H1 (cell line): ENCODE measurements around the gene EGFR. TPM values are rescaled to one million over a fixed set of nuclear protein-coding genes. Genes with fewer than 3 reads are reported as not detected.

ENCODE experiments used
- CTCF ChIA-PET: fragments of 300-600 bp; sonication (Branson Sonifier 250); formaldehyde crosslinking; loops from one replicate; lab custom pipeline; 2021; ENCODE audit not compliant: partially characterized antibody; lab: Charles Lee
- POLR2A ChIA-PET: fragments of 300-600 bp; sonication (Branson Sonifier 250); formaldehyde crosslinking; loops from one replicate; lab custom pipeline; 2021; ENCODE audit warnings: inconsistent platforms; ENCODE audit not compliant: partially characterized antibody; lab: Charles Lee
- DNase-seq, 2 experiments: peaks; one replicate each; pipeline versions ENCODE4 v3.0.0 to v3.0.0-alpha.2; 2010 to 2022; ENCODE audit warnings: low spot score in 2 of 2, low read depth in 1 of 2, mixed read lengths in 1 of 2
- FAIRE-seq: peaks from 2 replicates; lab custom pipeline; 2011; peaks lifted over from hg19 to GRCh38; lab: Jason Lieb, UNC
- H2AFZ ChIP-seq: 2 replicates; pipeline ENCODE4 v1.8.1; 2012; ENCODE audit warnings: low read length, inconsistent platforms
- H2AK5ac ChIP-seq: 2 replicates; pipeline ENCODE4 v1.6.1; 2013; ENCODE audit warnings: low read depth, low read length
- H2BK120ac ChIP-seq: replicated peaks from 2 replicates; pipeline ENCODE3; 2013; ENCODE audit warnings: low read depth, low read length, inconsistent platforms
- H2BK12ac ChIP-seq: 2 replicates; pipeline ENCODE4 v1.6.1; 2013; ENCODE audit warnings: low read depth, low read length
- H2BK15ac ChIP-seq: 2 replicates; pipeline ENCODE4 v1.6.1; 2013; ENCODE audit warnings: low read length
- H2BK20ac ChIP-seq: 2 replicates; pipeline ENCODE4 v1.6.1; 2013; ENCODE audit warnings: low read length
- H2BK5ac ChIP-seq: 2 replicates; pipeline ENCODE4 v1.6.1; 2013; ENCODE audit warnings: low read depth, low read length
- H3K14ac ChIP-seq: 2 replicates; pipeline ENCODE4 v1.6.1; 2013; ENCODE audit warnings: inconsistent platforms; ENCODE audit not compliant: insufficient read length
- H3K18ac ChIP-seq: 2 replicates; pipeline ENCODE4 v1.6.1; 2013; ENCODE audit warnings: low read length; ENCODE audit errors: extremely low read depth
- H3K23ac ChIP-seq: 2 replicates; pipeline ENCODE4 v1.6.1; 2013; ENCODE audit warnings: inconsistent platforms; ENCODE audit not compliant: insufficient read length
- H3K23me2 ChIP-seq: 2 replicates; pipeline ENCODE4 v1.6.1; 2013; ENCODE audit warnings: low read depth, low read length
- H3K27ac ChIP-seq: 2 replicates; pipeline ENCODE4 v1.6.1; 2011; ENCODE audit warnings: low read depth, low read length, inconsistent platforms
- H3K27me3 ChIP-seq, 4 experiments: replicated peaks in 1 of 4; 1 replicate in 1 of 4; 2 replicates in 3 of 4; pipeline versions ENCODE4 v1.6.1 to v1.8.1; 2011 to 2013; ENCODE audit warnings: low read length in 3 of 4, mild to moderate bottlenecking in 3 of 4, inconsistent platforms in 2 of 4, mixed read lengths in 2 of 4, moderate library complexity in 1 of 4; ENCODE audit not compliant: control insufficient read depth in 3 of 4, insufficient read depth in 3 of 4; ENCODE audit errors: extremely low read depth in 1 of 4
- H3K36me3 ChIP-seq, 4 experiments: 2 replicates each; pipeline versions ENCODE4 v1.6.1 to v1.8.1; 2011 to 2013; ENCODE audit warnings: mild to moderate bottlenecking in 4 of 4, low read length in 3 of 4, moderate library complexity in 2 of 4, control low read depth in 1 of 4, inconsistent platforms in 1 of 4; ENCODE audit not compliant: insufficient read depth in 4 of 4, control insufficient read depth in 2 of 4
- H3K4ac ChIP-seq: replicated peaks from 2 replicates; pipeline ENCODE3; 2013; ENCODE audit warnings: low read length, low read depth, mixed read lengths, inconsistent platforms; ENCODE audit not compliant: insufficient read length
- H3K4me1 ChIP-seq, 4 experiments: replicated peaks in 1 of 4; 1 replicate in 1 of 4; 2 replicates in 3 of 4; pipeline versions ENCODE4 v1.6.1 to v1.8.1; 2011 to 2013; ENCODE audit warnings: low read length in 3 of 4, inconsistent platforms in 2 of 4, mixed read lengths in 1 of 4; ENCODE audit not compliant: insufficient read depth in 4 of 4, control insufficient read depth in 3 of 4
- H3K4me2 ChIP-seq, 2 experiments: 2 replicates each; pipeline versions ENCODE4 v1.6.1 to v1.8.1; 2011 to 2013; ENCODE audit warnings: low read depth in 2 of 2, low read length in 2 of 2, control low read depth in 1 of 2, inconsistent platforms in 1 of 2, mild to moderate bottlenecking in 1 of 2; ENCODE audit not compliant: insufficient read depth in 1 of 2
- H3K4me3 ChIP-seq, 4 experiments: fragments of 200-600, 300-600 bp in 1 of 4; sonication (generic), shearing (Covaris generic), sonication (Bioruptor Twin) in 1 of 4; 2 replicates each; pipeline versions ENCODE4 v1.5.1 to v1.8.1; 2011 to 2016; ENCODE audit warnings: low read length in 4 of 4, low read depth in 3 of 4, control low read depth in 2 of 4, inconsistent platforms in 2 of 4, mild to moderate bottlenecking in 2 of 4, mixed read lengths in 1 of 4, moderate library complexity in 1 of 4; ENCODE audit not compliant: insufficient read depth in 2 of 4; ENCODE audit errors: extremely low read depth in 1 of 4
- H3K56ac ChIP-seq: replicated peaks from 2 replicates; pipeline ENCODE3; 2013; ENCODE audit warnings: low read depth, mild to moderate bottlenecking, mixed read lengths, low read length, inconsistent platforms; ENCODE audit not compliant: insufficient read length
- H3K79me1 ChIP-seq: 2 replicates; pipeline ENCODE4 v1.6.1; 2013; ENCODE audit warnings: low read depth, low read length, control low read depth
- H3K79me2 ChIP-seq, 2 experiments: 2 replicates each; pipeline versions ENCODE4 v1.6.1 to v1.8.1; 2012 to 2013; ENCODE audit warnings: low read length in 2 of 2, mild to moderate bottlenecking in 2 of 2, inconsistent platforms in 1 of 2; ENCODE audit not compliant: insufficient read depth in 2 of 2, control insufficient read depth in 1 of 2
- H3K9ac ChIP-seq, 4 experiments: replicated peaks in 1 of 4; 1 replicate in 1 of 4; 2 replicates in 3 of 4; pipeline versions ENCODE4 v1.6.1 to v1.8.1; 2011 to 2013; ENCODE audit warnings: low read depth in 3 of 4, low read length in 3 of 4, control low read depth in 2 of 4, mild to moderate bottlenecking in 2 of 4, moderate library complexity in 2 of 4, inconsistent platforms in 1 of 4; ENCODE audit errors: extremely low read depth in 1 of 4
- H3K9me3 ChIP-seq, 2 experiments: 2 replicates each; pipeline versions ENCODE4 v1.6.1 to v1.8.1; 2012 to 2013; ENCODE audit warnings: mild to moderate bottlenecking in 2 of 2, moderate library complexity in 2 of 2, control low read depth in 1 of 2, inconsistent platforms in 1 of 2, low read depth in 1 of 2, low read length in 1 of 2, mixed read lengths in 1 of 2; ENCODE audit not compliant: insufficient read depth in 2 of 2
- H4K20me1 ChIP-seq, 2 experiments: replicated peaks in 1 of 2; 2 replicates each; pipeline versions ENCODE3 to v1.8.1; 2011 to 2013; ENCODE audit warnings: inconsistent platforms in 2 of 2, low read length in 2 of 2, mild to moderate bottlenecking in 1 of 2; ENCODE audit not compliant: insufficient read depth in 2 of 2, control insufficient read depth in 1 of 2
- H4K5ac ChIP-seq: 2 replicates; pipeline ENCODE4 v1.6.1; 2013; ENCODE audit warnings: low read length, low read depth, mixed read lengths, inconsistent platforms; ENCODE audit not compliant: insufficient read length
- H4K8ac ChIP-seq: 2 replicates; pipeline ENCODE4 v1.8.0; 2013; ENCODE audit warnings: mild to moderate bottlenecking, moderate library complexity, low read length, inconsistent platforms; ENCODE audit not compliant: insufficient read depth; ENCODE audit errors: extremely low read depth
- H4K91ac ChIP-seq: replicated peaks from 2 replicates; pipeline ENCODE3; 2013; ENCODE audit warnings: low read length, mixed read lengths, inconsistent platforms; ENCODE audit not compliant: insufficient read length
- BCL11A ChIP-seq, 2 experiments: IDR thresholded peaks; one replicate each; pipeline ENCODE4 v1.6.1; 2011; ENCODE audit warnings: low read depth in 2 of 2, low read length in 2 of 2, mild to moderate bottlenecking in 2 of 2
- CTBP2 ChIP-seq: IDR thresholded peaks from 2 replicates; pipeline ENCODE4 v1.7.0; 2011; ENCODE audit warnings: borderline replicate concordance, mild to moderate bottlenecking, moderate library complexity, mixed read lengths, low read length; ENCODE audit not compliant: insufficient read depth, insufficient read length
- CTCF ChIP-seq, 3 experiments: IDR thresholded peaks; 1 replicate in 2 of 3; 2 replicates in 1 of 3; pipeline versions ENCODE4 v1.5.1 to v1.6.1; 2011; ENCODE audit warnings: low read length in 3 of 3, mild to moderate bottlenecking in 3 of 3, inconsistent platforms in 2 of 3, low read depth in 1 of 3, moderate library complexity in 1 of 3; ENCODE audit not compliant: insufficient read depth in 1 of 3; ENCODE audit errors: control extremely low read depth in 1 of 3
- EP300 ChIP-seq, 2 experiments: IDR thresholded peaks; 1 replicate in 1 of 2; 2 replicates in 1 of 2; pipeline ENCODE4 v1.6.1; 2011 to 2012; ENCODE audit warnings: low read depth in 2 of 2, low read length in 2 of 2, mild to moderate bottlenecking in 2 of 2, borderline replicate concordance in 1 of 2, inconsistent platforms in 1 of 2, moderate library complexity in 1 of 2
- KDM1A ChIP-seq: fragments of 200-600, 300-600 bp; sonication (generic); IDR thresholded peaks from 2 replicates; pipeline ENCODE4 v1.7.1; 2016; ENCODE audit warnings: mild to moderate bottlenecking, low read length, borderline replicate concordance
- POLR2AphosphoS5 ChIP-seq: IDR thresholded peaks from 2 replicates; pipeline ENCODE4 v1.6.1; 2011; ENCODE audit warnings: low read depth, low read length
- RXRA ChIP-seq: IDR thresholded peaks from 2 replicates; pipeline ENCODE4 v1.6.1; 2011; ENCODE audit warnings: low read depth, mild to moderate bottlenecking, low read length, moderate library complexity; ENCODE audit not compliant: insufficient read depth
- SUZ12 ChIP-seq: fragments of 200-600 bp; sonication (generic); IDR thresholded peaks from 2 replicates; pipeline ENCODE4 v1.6.1; 2012; ENCODE audit warnings: mild to moderate bottlenecking, inconsistent platforms, low read length, moderate library complexity, mixed read lengths
- TAF1 ChIP-seq: IDR thresholded peaks from 2 replicates; pipeline ENCODE4 v1.6.1; 2011; ENCODE audit warnings: mild to moderate bottlenecking, low read depth, low read length
- USF2 ChIP-seq: IDR thresholded peaks from 2 replicates; pipeline ENCODE4 v1.6.1; 2011; ENCODE audit warnings: low read length, improper control_type of control experiment
- WGBS, 2 experiments: shearing (Covaris generic) in 1 of 2; methylation state at CpG; one replicate each; pipeline versions ENCODE4 v1.1.6 to v1.1.7; 2013 to 2015; ENCODE audit warnings: low lambda C conversion rate in 2 of 2, mixed read lengths in 2 of 2, inconsistent platforms in 1 of 2, low coverage in 1 of 2, missing lambda C conversion rate in 1 of 2; ENCODE audit not compliant: insufficient replicate concordance in 2 of 2, insufficient coverage in 1 of 2, insufficient read length in 1 of 2; ENCODE audit errors: extremely low coverage in 1 of 2, missing lambda C conversion rate in 1 of 2; 5-methylcytosine and 5-hydroxymethylcytosine counted together
- polyA plus RNA-seq, 7 experiments: library from polyadenylated mRNA; depleted of rRNA in 3 of 7; stranded (reverse) in 5 of 7; unstranded in 2 of 7; fragments of >200 nt in 5 of 7; fragments of 200-250 nt in 2 of 7; gene quantifications; 1 replicate in 5 of 7; 2 replicates in 1 of 7; 4 replicates in 1 of 7; pipeline versions ENCODE4 v1.2.1 to v1.2.3, GENCODE V29; 2011 to 2013; ENCODE audit warnings: missing spikeins in 2 of 7, mixed read lengths in 2 of 7
- total RNA-seq: library from RNA; stranded (reverse); fragmentation: NEBNext Ultra II Directional; extraction: Animal tissue kit (Norgen Biotek cat#: 25700); gene quantifications from 2 replicates; pipeline ENCODE4 v1.2.1, GENCODE V29; 2021

The EGFR gene
- total and polyA plus RNA-seq, 2 of the 8 experiments (the other 6 are each of a cell fraction or from before 2014, with no cell fraction given), result 1.9 to 5.8 TPM

GRCh38 chr7:55101359-55101758 is 82.5 kb downstream of the EGFR start:
- FAIRE-seq, result no peak
- Histone ChIP-seq H3K23me2 (no peaks in the 10 kb centered on the region; the same call in 1 of the 2 replicates), H4K5ac (no peak overlapping the region), H3K4ac (no peak overlapping the region), H2BK120ac (no peak overlapping the region), H3K4me1 (peaks cover 0 to 3% (median 1%) of the 10 kb centered on the region in 4 experiments; a peak in 2 of 7 replicates), H3K4me3 (no peak overlapping the region), H3K18ac (no peak overlapping the region), H4K91ac (no peak overlapping the region), H2BK20ac (no peak overlapping the region), H3K79me2 (no peaks in the 10 kb centered on the region), H4K20me1 (no peaks in the 10 kb centered on the region), H3K14ac (no peak overlapping the region), H3K79me1 (no peaks in the 10 kb centered on the region), H2BK12ac (no peak overlapping the region), H3K4me2 (no peak overlapping the region), H2BK15ac (no peak overlapping the region), H2AK5ac (no peak overlapping the region), H2BK5ac (no peak overlapping the region), H3K36me3 (no peaks in the 10 kb centered on the region), H3K9me3 (no peaks in the 10 kb centered on the region), H3K23ac (no peak overlapping the region), H2AFZ (no peak overlapping the region), H3K9ac (no peak overlapping the region), H4K8ac (no peak overlapping the region), H3K56ac (no peak overlapping the region), H3K27ac (no peak overlapping the region), H3K27me3 (no peaks in the 10 kb centered on the region)
- no peak for DNase-seq
- ChIA-PET POLR2A (no interaction called here), CTCF (no interaction called here)
- WGBS, 2 experiments, result 93% methylated on average over 9 of the region's 9 CpGs; no CpG with 5 or more reads in 1 of the 2 experiments
- TF ChIP-seq POLR2AphosphoS5 (no peak), EP300 (IDR thresholded peaks at IDR 0.05; ENCODE audit: borderline replicate concordance in 1 of 2, low read depth in 2 of 2, low read length in 2 of 2) (no peak), RXRA (no peak), CTBP2 (no peak), USF2 (no peak), TAF1 (no peak), BCL11A (IDR thresholded peaks at IDR 0.05; ENCODE audit: low read depth in 2 of 2, low read length in 2 of 2) (no peak), KDM1A (no peak), SUZ12 (no peak), CTCF (IDR thresholded peaks at IDR 0.05; ENCODE audit: control extremely low read depth in 1 of 3, insufficient read depth in 1 of 3, low read depth in 1 of 3, low read length in 3 of 3) (no peak)
